Embryonic facial prominence (tissue), 1 donor: Measurements from ENCODE around the gene LRRC19.

ENCODE experiments used
- DNase-seq: peaks from one replicate; pipeline ENCODE4 v3.0.0-alpha.2; 2016; ENCODE audit errors: extremely low spot score

The LRRC19 gene

GRCh38 chr9:26955921-26956859, 49.3 kb downstream of the LRRC19 start, which contains the start of gene IFT74:
Gene IFT74 (plus strand): TSS chr9:26956412. CDS start chr9:26961968, 5,556 bp downstream.
- peak; percentile 96 for DNase-seq

DNA sequence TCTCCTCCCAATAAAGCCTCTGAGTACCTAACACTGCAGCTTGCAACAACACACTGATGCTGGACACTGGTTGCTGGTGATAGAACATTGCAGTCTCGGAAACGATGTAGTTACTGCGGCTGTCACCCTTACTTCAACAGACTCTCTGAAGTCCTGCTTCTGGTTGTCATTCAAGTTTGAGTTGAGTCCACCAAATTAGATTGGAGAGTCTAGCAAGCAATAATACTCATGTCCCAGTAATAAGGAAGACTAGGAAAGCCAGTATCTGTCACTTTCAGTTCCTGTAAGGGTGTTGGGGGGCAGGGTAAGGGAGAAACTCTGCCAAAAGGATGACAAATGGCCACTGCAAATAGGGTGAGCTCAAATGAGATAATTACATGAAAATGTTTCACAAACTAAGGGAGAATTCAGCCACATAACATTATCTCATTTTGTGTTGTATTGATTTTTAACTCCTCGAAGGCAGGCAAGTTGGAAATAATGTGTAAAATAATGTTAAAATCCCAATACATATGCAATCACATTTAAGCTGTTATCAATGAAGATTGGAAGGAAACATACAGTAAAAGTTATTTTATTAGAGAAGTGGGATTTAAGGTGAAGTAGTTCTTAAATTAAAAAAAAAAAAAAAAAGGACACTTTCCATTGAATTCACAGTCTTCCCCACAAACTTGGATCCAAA, 50.1 kb downstream of the LRRC19 start:
- DNase-seq, result no peak

DNA sequence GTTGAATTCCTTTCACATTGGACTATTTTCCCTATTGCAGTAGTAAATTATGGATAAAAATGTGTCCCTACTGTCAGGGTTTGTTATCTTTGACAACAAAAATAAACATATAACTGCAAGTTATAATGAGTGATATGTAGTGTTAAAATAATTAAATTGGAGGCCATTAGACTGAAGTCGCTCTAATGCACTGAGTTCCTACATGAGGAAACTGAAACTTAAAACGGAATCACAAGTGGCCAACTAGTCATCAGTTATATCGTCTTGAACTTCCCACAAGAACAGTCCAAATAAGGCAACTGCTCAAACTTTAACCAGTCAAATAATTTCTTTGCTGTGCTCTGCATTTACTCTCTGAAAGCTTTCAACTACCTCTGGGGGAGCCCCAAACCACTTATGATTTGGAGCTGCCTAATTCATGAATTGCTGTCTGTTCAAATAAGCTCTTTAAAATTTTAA, 51.4 kb downstream of the LRRC19 start:
- DNase-seq, result no peak

DNA sequence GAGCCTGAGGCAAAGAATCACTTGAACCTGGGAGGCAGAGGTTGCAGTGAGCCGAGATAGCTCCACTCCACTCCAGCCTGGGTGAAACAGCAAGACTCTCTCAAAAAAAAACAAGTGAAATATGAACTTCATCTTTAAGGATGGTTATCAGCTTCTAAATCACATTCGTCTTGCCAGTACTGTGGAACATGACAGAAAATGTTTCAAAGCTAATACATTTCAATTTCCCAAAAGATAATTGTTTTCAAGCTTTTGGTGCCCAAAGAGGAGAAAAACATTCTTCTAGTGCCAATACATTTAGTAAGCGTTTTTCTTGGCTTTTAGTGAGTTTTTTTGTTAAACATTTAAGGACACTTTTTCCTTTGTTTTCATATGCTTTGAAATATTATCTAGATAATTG, 53.7 kb downstream of the LRRC19 start:
- DNase-seq, result no peak

- no peak for DNase-seq
Measured at GRCh38 chr9:26950521-26950920, 55.0 kb downstream of the LRRC19 start.

- DNase-seq, result no peak
Measured at GRCh38 chr9:26949637-26950069, 55.8 kb downstream of the LRRC19 start.

DNA sequence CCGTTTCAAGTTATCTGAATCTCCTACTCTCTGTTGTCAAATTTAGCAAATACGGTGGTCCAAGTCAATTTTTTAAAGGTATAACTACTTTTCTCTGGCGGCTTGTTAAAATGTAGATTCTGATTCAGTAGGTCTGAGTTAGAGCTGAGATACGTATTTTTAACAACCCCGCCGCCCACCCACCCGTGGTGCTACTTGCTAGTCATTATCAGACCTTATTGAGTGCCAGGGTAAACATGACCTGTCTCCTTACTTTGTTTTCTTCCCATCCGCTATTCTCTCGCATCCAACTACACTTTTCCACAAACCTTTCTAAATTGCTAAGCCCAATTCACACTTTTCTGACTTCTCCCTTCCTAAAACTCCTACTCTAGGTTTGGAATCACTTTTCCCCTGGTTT, 57.7 kb downstream of the LRRC19 start:
- no peak for DNase-seq

- peak; percentile 85 for DNase-seq
Measured at GRCh38 chr9:26946753-26947727, 58.4 kb downstream of the LRRC19 start, which contains the start of gene PLAA. Gene PLAA (minus strand): TSS chr9:26947242. CDS start chr9:26947045, 197 bp downstream.

DNA sequence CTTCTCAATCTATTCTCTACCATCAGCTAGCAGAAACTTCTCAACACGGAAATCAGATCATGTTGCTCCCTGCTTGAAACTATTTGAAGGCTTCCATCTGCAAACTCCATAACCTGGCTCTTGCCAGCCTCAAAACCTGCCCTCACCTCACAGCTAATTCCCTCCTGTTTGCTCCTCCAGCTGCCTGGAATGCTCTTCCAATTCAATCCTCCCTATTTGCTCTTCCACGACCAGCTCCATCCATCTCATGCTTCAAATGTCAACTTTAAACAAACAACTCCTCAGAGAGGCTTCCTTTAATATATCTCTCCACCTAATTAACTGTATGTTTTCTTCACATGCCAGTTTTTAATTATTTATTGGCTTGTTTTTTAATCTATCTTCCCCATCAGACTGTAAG, 59.9 kb downstream of the LRRC19 start:
- no peak for DNase-seq
